Keratinocyte (primary cell): Measurements from ENCODE around the gene GINS2. TPM values are rescaled to one million over a fixed set of nuclear protein-coding genes. Genes with fewer than 3 reads are reported as not detected.

ENCODE experiments used
- DNase-seq: peaks from one replicate; pipeline ENCODE4 v3.0.0-alpha.2; 2011; ENCODE audit warnings: low read depth, missing footprints, low spot score
- FAIRE-seq: peaks from 2 replicates; lab custom pipeline; 2011; peaks lifted over from hg19 to GRCh38; lab: Jason Lieb, UNC
- H2AFZ ChIP-seq: 2 replicates; pipeline ENCODE4 v1.6.0; 2012; ENCODE audit warnings: low read length, control low read depth, inconsistent platforms; ENCODE audit not compliant: control insufficient read depth
- H3K27ac ChIP-seq: 2 replicates; pipeline ENCODE4 v1.5.1; 2011; ENCODE audit warnings: low read length; ENCODE audit not compliant: control insufficient read depth, insufficient read depth
- H3K27me3 ChIP-seq: 3 replicates; pipeline ENCODE4 v1.6.0; 2011; ENCODE audit warnings: low read length; ENCODE audit not compliant: control insufficient read depth, insufficient read depth; ENCODE audit errors: extremely low read depth
- H3K36me3 ChIP-seq, 2 experiments: 2 replicates in 1 of 2; 3 replicates in 1 of 2; pipeline ENCODE4 v1.5.1; 2011; ENCODE audit warnings: low read length in 2 of 2, mild to moderate bottlenecking in 1 of 2; ENCODE audit not compliant: control insufficient read depth in 2 of 2, insufficient read depth in 2 of 2; ENCODE audit errors: extremely low read depth in 1 of 2
- H3K4me1 ChIP-seq: 3 replicates; pipeline ENCODE4 v1.5.1; 2011; ENCODE audit warnings: low read length; ENCODE audit not compliant: control insufficient read depth, insufficient read depth; ENCODE audit errors: extremely low read depth
- H3K4me2 ChIP-seq: 3 replicates; pipeline ENCODE4 v1.6.0; 2011; ENCODE audit warnings: low read depth, low read length; ENCODE audit not compliant: control insufficient read depth, insufficient read depth; ENCODE audit errors: extremely low read depth
- H3K4me3 ChIP-seq, 3 experiments: fragments of 200-600 bp in 1 of 3; sonication (generic) in 1 of 3; 2 replicates in 2 of 3; 3 replicates in 1 of 3; pipeline ENCODE4 v1.5.1; 2011 to 2016; ENCODE audit warnings: low read length in 3 of 3, mild to moderate bottlenecking in 3 of 3, control low read depth in 2 of 3, inconsistent platforms in 1 of 3, low read depth in 1 of 3, mixed read lengths in 1 of 3, mixed run types in 1 of 3, moderate library complexity in 1 of 3; ENCODE audit not compliant: control insufficient read depth in 2 of 3, insufficient read depth in 2 of 3; ENCODE audit errors: extremely low read depth in 1 of 3
- H3K79me2 ChIP-seq: 2 replicates; pipeline ENCODE4 v1.6.0; 2012; ENCODE audit warnings: low read length; ENCODE audit not compliant: control insufficient read depth, insufficient read depth
- H3K9ac ChIP-seq: 3 replicates; pipeline ENCODE4 v1.6.0; 2011; ENCODE audit warnings: low read length; ENCODE audit not compliant: control insufficient read depth, insufficient read depth; ENCODE audit errors: extremely low read depth
- H3K9me1 ChIP-seq: 3 replicates; pipeline ENCODE4 v1.6.0; 2011; ENCODE audit warnings: low read length; ENCODE audit not compliant: control insufficient read depth, insufficient read depth; ENCODE audit errors: extremely low read depth
- H3K9me3 ChIP-seq: 2 replicates; pipeline ENCODE4 v1.5.1; 2012; ENCODE audit warnings: low read depth, low read length; ENCODE audit not compliant: control insufficient read depth
- H4K20me1 ChIP-seq: 3 replicates; pipeline ENCODE4 v1.6.0; 2011; ENCODE audit warnings: low read length; ENCODE audit not compliant: control insufficient read depth, insufficient read depth; ENCODE audit errors: extremely low read depth
- EZH2 ChIP-seq: IDR thresholded peaks from one replicate; pipeline ENCODE4 v1.6.1; 2012; ENCODE audit warnings: inconsistent platforms, mild to moderate bottlenecking, low read length, moderate library complexity
- dilution Hi-C: fragments of 300-500 bp; cut with MboI; formaldehyde crosslinking; loops from one replicate; pipeline ENCODE4 v1.7.0; 2020; ENCODE audit warnings: low sequenced_read_pairs; ENCODE audit not compliant: extremely low pct_ligation_motif_present
- polyA plus RNA-seq, 5 experiments: library from polyadenylated mRNA; depleted of rRNA in 3 of 5; stranded (reverse) in 3 of 5; stranded (forward) in 1 of 5; unstranded in 1 of 5; fragments of >200 nt; gene quantifications; 1 replicate in 1 of 5; 2 replicates in 3 of 5; 3 replicates in 1 of 5; pipeline versions ENCODE4 v1.2.1 to v1.2.3, GENCODE V29; 2011 to 2012; ENCODE audit warnings: missing spikeins in 2 of 5, low read depth in 1 of 5, low replicate concordance in 1 of 5
- TF ChIP-seq, protein P1 (sequence below), 3 experiments: IDR thresholded peaks in 1 of 3; conservative IDR thresholded peaks in 1 of 3; optimal IDR thresholded peaks in 1 of 3; 2 replicates in 2 of 3; 3 replicates in 1 of 3; pipeline versions ENCODE3 to v1.5.1; 2011; ENCODE audit warnings: low read length in 3 of 3, mild to moderate bottlenecking in 3 of 3, moderate library complexity in 2 of 3, control low read depth in 1 of 3, inconsistent platforms in 1 of 3; ENCODE audit not compliant: insufficient read depth in 2 of 3; ENCODE audit errors: extremely low read depth in 1 of 3

The GINS2 gene
- polyA plus RNA-seq, 1 donor (not counting 4 experiments of a cell fraction or from before 2014, with no cell fraction given) = 11.2 TPM

DNA sequence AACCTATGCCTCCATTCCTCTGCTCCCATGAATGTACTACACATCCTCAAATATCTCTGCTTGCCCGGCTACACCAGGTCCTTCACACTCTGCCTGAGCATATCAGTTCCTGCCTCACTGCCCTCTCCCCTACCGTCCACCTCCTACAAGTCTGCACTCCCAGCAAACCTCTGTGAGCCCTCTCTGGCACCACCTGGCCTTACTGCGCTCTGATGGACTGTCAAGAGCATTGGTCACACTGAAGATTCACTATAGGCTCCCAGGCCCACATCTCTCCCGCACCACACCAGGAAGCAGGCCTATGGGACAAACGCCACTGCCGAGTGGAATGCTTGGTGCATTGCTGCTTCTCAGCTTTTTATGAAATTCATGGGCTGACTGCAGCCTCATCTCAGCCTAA, 8.9 kb downstream of the GINS2 start:
- dilution Hi-C loops = no loop called here
- no peak for FAIRE-seq

DNA sequence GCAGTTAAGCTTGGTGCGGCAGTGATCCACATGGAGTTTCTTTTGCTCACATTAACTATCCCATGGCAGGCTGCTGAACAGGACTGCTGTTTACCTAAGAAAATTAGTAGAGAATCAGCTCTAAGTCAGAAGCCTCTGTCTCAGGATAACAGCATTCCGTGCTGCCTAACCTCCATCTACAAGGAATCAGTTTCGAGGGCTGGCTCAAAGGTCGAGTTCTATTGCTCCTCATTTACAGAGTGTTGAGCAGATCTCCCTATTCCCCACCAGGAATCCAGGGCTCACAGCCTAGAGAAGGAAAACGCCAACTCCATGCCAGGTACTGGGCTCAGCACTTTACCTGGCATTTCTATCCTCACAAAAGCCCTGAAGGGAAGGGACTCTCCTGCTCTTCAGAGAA, 9.9 kb downstream of the GINS2 start:
- TF ChIP-seq EZH2 = no peak
- TF ChIP-seq, protein P1, sequence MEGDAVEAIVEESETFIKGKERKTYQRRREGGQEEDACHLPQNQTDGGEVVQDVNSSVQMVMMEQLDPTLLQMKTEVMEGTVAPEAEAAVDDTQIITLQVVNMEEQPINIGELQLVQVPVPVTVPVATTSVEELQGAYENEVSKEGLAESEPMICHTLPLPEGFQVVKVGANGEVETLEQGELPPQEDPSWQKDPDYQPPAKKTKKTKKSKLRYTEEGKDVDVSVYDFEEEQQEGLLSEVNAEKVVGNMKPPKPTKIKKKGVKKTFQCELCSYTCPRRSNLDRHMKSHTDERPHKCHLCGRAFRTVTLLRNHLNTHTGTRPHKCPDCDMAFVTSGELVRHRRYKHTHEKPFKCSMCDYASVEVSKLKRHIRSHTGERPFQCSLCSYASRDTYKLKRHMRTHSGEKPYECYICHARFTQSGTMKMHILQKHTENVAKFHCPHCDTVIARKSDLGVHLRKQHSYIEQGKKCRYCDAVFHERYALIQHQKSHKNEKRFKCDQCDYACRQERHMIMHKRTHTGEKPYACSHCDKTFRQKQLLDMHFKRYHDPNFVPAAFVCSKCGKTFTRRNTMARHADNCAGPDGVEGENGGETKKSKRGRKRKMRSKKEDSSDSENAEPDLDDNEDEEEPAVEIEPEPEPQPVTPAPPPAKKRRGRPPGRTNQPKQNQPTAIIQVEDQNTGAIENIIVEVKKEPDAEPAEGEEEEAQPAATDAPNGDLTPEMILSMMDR (optimal IDR thresholded peaks at IDR 0.05 in 1 of 3, IDR thresholded peaks at IDR 0.05 in 1 of 3, conservative IDR thresholded peaks at IDR 0.05 in 1 of 3; ENCODE audit: extremely low read depth in 1 of 3, insufficient read depth in 2 of 3, low read length in 3 of 3) = no peak
- Histone ChIP-seq H3K9ac (no peak overlapping the region), H3K27me3 (no peaks in the 10 kb centered on the region)

More for the DNA sequence above, 8.9 kb downstream of the GINS2 start:
- Histone ChIP-seq H4K20me1 (no peaks in the 10 kb centered on the region), H3K9me1 (no peaks in the 10 kb centered on the region), H3K4me1 (no peaks in the 10 kb centered on the region), H3K9ac (no peak overlapping the region), H3K4me2 (no peak overlapping the region), H3K36me3 (peaks cover 1 to 17% of the 10 kb centered on the region in 2 experiments), H2AFZ (no peak overlapping the region), H3K27me3 (no peaks in the 10 kb centered on the region), H3K4me3 (no peak overlapping the region), H3K27ac (no peak overlapping the region), H3K9me3 (no peaks in the 10 kb centered on the region), H3K79me2 (no peaks in the 10 kb centered on the region)
- TF ChIP-seq, protein P1 (optimal IDR thresholded peaks at IDR 0.05 in 1 of 3, IDR thresholded peaks at IDR 0.05 in 1 of 3, conservative IDR thresholded peaks at IDR 0.05 in 1 of 3; ENCODE audit: extremely low read depth in 1 of 3, insufficient read depth in 2 of 3, low read length in 3 of 3) = no peak
- TF ChIP-seq EZH2 = no peak
- DNase-seq = no peak

More for the DNA sequence above, 9.9 kb downstream of the GINS2 start:
- H3K9me3 ChIP-seq = no peaks in the 10 kb centered on the region
- no peak overlapping the region for H3K27ac ChIP-seq
- H3K36me3 ChIP-seq = peaks cover 5 to 24% of the 10 kb centered on the region in 2 experiments
- no peak for DNase-seq
- H4K20me1 ChIP-seq = no peaks in the 10 kb centered on the region
- H3K4me2 ChIP-seq = no peak overlapping the region
- FAIRE-seq = no peak
- no peak overlapping the region for H3K4me3 ChIP-seq
- no peak overlapping the region for H2AFZ ChIP-seq
- H3K4me1 ChIP-seq = no peaks in the 10 kb centered on the region
- H3K79me2 ChIP-seq = no peaks in the 10 kb centered on the region
- dilution Hi-C loops = no loop called here
- H3K9me1 ChIP-seq = no peaks in the 10 kb centered on the region
